Measurements from ENCODE around the gene SIM1.

The SIM1 gene

GRCh38 chr6:100452998-100453397 lies 11.7 kb downstream of the SIM1 start:
- TF ChIP-seq CTCF (IDR thresholded peaks at IDR 0.05; ENCODE audit: low read depth, low read length) = no peak
- TF ChIP-seq EZH2phosphoT487 (IDR thresholded peaks at IDR 0.05; ENCODE audit: low read depth) = no peak
- Histone ChIP-seq H4K20me1 (ENCODE audit: insufficient read depth, low read length) (no peaks in the 10 kb centered on the region), H3K9ac (ENCODE audit: low read length) (no peak overlapping the region), H3K9me3 (ENCODE audit: insufficient read depth, low read length) (no peaks in the 10 kb centered on the region), H2AFZ (ENCODE audit: low read depth, low read length) (no peak overlapping the region), H3K27ac (ENCODE audit: low read length) (no peak overlapping the region), H3K79me2 (ENCODE audit: low read length) (no peaks in the 10 kb centered on the region), H3K36me3 (replicated peaks; ENCODE audit: low read depth, low read length) (no peaks in the 10 kb centered on the region), H3K4me2 (ENCODE audit: low read length) (no peak overlapping the region), H3K4me1 (ENCODE audit: low read length) (no peaks in the 10 kb centered on the region), H3K4me3 (ENCODE audit: low read length) (no peak overlapping the region), H3K27me3 (ENCODE audit: low read depth, low read length) (no peaks in the 10 kb centered on the region)

GRCh38 chr6:100451577-100451976 lies 13.1 kb downstream of the SIM1 start:
- H3K27ac ChIP-seq (ENCODE audit: low read length) = no peak overlapping the region
- H2AFZ ChIP-seq (ENCODE audit: low read depth, low read length) = no peak overlapping the region
- no peak overlapping the region for H3K4me2 ChIP-seq (ENCODE audit: low read length)
- no peak overlapping the region for H3K9ac ChIP-seq (ENCODE audit: low read length)
- H3K79me2 ChIP-seq (ENCODE audit: low read length) = no peaks in the 10 kb centered on the region
- H3K36me3 ChIP-seq (replicated peaks; ENCODE audit: low read depth, low read length) = no peaks in the 10 kb centered on the region
- H3K4me1 ChIP-seq (ENCODE audit: low read length) = no peaks in the 10 kb centered on the region
- no peaks in the 10 kb centered on the region for H3K9me3 ChIP-seq (ENCODE audit: insufficient read depth, low read length)
- H3K27me3 ChIP-seq (ENCODE audit: low read depth, low read length) = no peaks in the 10 kb centered on the region
- no peak for TF ChIP-seq CTCF (IDR thresholded peaks at IDR 0.05; ENCODE audit: low read depth, low read length)
- no peak for TF ChIP-seq EZH2phosphoT487 (IDR thresholded peaks at IDR 0.05; ENCODE audit: low read depth)
- H3K4me3 ChIP-seq (ENCODE audit: low read length) = no peak overlapping the region
- H4K20me1 ChIP-seq (ENCODE audit: insufficient read depth, low read length) = no peaks in the 10 kb centered on the region

GRCh38 chr6:100449239-100449691 lies 15.5 kb downstream of the SIM1 start:
- TF ChIP-seq CTCF (IDR thresholded peaks at IDR 0.05; ENCODE audit: low read depth, low read length) = no peak
- Histone ChIP-seq H3K27me3 (ENCODE audit: low read depth, low read length) (no peaks in the 10 kb centered on the region), H3K4me2 (ENCODE audit: low read length) (no peak overlapping the region)

GRCh38 chr6:100447900-100448748 lies 16.6 kb downstream of the SIM1 start:
- no peak overlapping the region for H3K9ac ChIP-seq (ENCODE audit: low read length)
- H3K4me1 ChIP-seq (ENCODE audit: low read length) = no peaks in the 10 kb centered on the region
- no peaks in the 10 kb centered on the region for H3K36me3 ChIP-seq (replicated peaks; ENCODE audit: low read depth, low read length)
- H3K79me2 ChIP-seq (ENCODE audit: low read length) = no peaks in the 10 kb centered on the region
- H3K27me3 ChIP-seq (ENCODE audit: low read depth, low read length) = no peaks in the 10 kb centered on the region
- no peaks in the 10 kb centered on the region for H4K20me1 ChIP-seq (ENCODE audit: insufficient read depth, low read length)
- no peak overlapping the region for H3K27ac ChIP-seq (ENCODE audit: low read length)
- TF ChIP-seq EZH2phosphoT487 (IDR thresholded peaks at IDR 0.05; ENCODE audit: low read depth) (no peak), CTCF (IDR thresholded peaks at IDR 0.05; ENCODE audit: low read depth, low read length) (no peak)
- H3K4me3 ChIP-seq (ENCODE audit: low read length) = no peak overlapping the region
- H3K9me3 ChIP-seq (ENCODE audit: insufficient read depth, low read length) = no peaks in the 10 kb centered on the region
- no peak overlapping the region for H2AFZ ChIP-seq (ENCODE audit: low read depth, low read length)
- no peak overlapping the region for H3K4me2 ChIP-seq (ENCODE audit: low read length)

More at GRCh38 chr6:100449239-100449691, 15.5 kb downstream of the SIM1 start:
- Histone ChIP-seq H3K9me3 (ENCODE audit: insufficient read depth, low read length) (no peaks in the 10 kb centered on the region), H3K9ac (ENCODE audit: low read length) (no peak overlapping the region), H3K4me1 (ENCODE audit: low read length) (no peaks in the 10 kb centered on the region), H3K36me3 (replicated peaks; ENCODE audit: low read depth, low read length) (no peaks in the 10 kb centered on the region), H3K4me3 (ENCODE audit: low read length) (no peak overlapping the region), H3K79me2 (ENCODE audit: low read length) (no peaks in the 10 kb centered on the region), H2AFZ (ENCODE audit: low read depth, low read length) (no peak overlapping the region), H4K20me1 (ENCODE audit: insufficient read depth, low read length) (no peaks in the 10 kb centered on the region), H3K27ac (ENCODE audit: low read length) (no peak overlapping the region)

Data from OCI-LY3 (cell line).